Glutamatergic neuron (in vitro differentiated cells): ENCODE results near the gene HTR1B. TPM values are rescaled to one million over a fixed set of nuclear protein-coding genes. Genes with fewer than 3 reads are reported as not detected.

Experiments used
- DNase-seq: peaks from one replicate; pipeline ENCODE4 v3.0.0; 2022
- H3K27ac Mint-ChIP-seq: one replicate; pipeline ENCODE4 v1.8.0; 2020; ENCODE audit warnings: mild to moderate bottlenecking, mixed read lengths, inconsistent platforms; ENCODE audit not compliant: unreplicated experiment
- H3K27me3 Mint-ChIP-seq: one replicate; pipeline ENCODE4 v1.8.0; 2020; ENCODE audit warnings: mild to moderate bottlenecking, moderate library complexity, mixed read lengths, inconsistent platforms; ENCODE audit not compliant: unreplicated experiment
- H3K36me3 Mint-ChIP-seq: one replicate; pipeline ENCODE4 v1.8.0; 2020; ENCODE audit warnings: mild to moderate bottlenecking, mixed read lengths, inconsistent platforms; ENCODE audit not compliant: unreplicated experiment
- H3K4me1 Mint-ChIP-seq: one replicate; pipeline ENCODE4 v1.8.0; 2020; ENCODE audit warnings: mild to moderate bottlenecking, low read depth, mixed read lengths, inconsistent platforms; ENCODE audit not compliant: unreplicated experiment
- H3K4me3 Mint-ChIP-seq: one replicate; pipeline ENCODE4 v1.8.0; 2020; ENCODE audit warnings: mild to moderate bottlenecking, mixed read lengths, inconsistent platforms; ENCODE audit not compliant: unreplicated experiment
- H3K9me3 Mint-ChIP-seq: one replicate; pipeline ENCODE4 v1.8.0; 2020; ENCODE audit warnings: mild to moderate bottlenecking, moderate library complexity, mixed read lengths, inconsistent platforms; ENCODE audit not compliant: unreplicated experiment
- total RNA-seq: library from RNA; stranded (reverse); fragmentation: NEBNext Ultra II Directional; extraction: Animal tissue kit (Norgen Biotek cat#: 25700); gene quantifications from one replicate; pipeline ENCODE4 v1.2.1, GENCODE V29; 2021; ENCODE audit not compliant: unreplicated experiment
- TF ChIP-seq, protein P1 (sequence below): fragments of 200-600 bp; sonication (generic); IDR thresholded peaks from one replicate; pipeline ENCODE4 v1.5.0; 2021; ENCODE audit not compliant: partially characterized antibody, unreplicated experiment

The HTR1B gene
- total RNA-seq, 1 donor from 2014 or later: 4.2 TPM

DNA sequence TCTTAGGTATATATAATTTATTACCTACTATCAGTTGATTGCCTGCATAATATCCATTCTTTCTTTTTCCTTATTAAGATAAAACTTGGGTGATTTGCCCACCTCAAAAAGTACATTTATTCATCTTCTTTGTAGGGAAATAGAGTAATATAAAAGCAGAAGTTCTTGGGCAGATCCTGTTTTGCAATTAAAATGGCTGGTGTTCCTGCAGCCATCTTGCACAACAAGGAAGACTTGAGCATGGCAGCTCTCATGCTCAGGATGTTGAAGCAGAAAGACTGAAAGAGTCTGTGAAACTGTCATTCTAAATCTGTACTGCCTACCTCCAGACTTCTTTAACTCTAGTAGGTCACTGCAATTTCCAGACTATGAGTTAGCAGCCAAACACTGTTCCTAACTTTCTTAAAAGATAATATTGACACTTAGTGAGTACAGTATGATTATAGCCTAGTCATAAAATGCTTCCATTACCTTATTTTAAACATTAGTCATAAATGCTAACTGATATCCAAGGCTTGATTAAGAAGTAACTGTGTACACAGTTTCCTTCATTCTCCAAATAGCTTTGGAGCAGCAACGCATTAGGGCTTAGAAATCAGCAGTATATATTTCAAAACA lies 24.6 kb upstream of the HTR1B start:
- H3K27ac Mint-ChIP-seq: no peak overlapping the region

DNA sequence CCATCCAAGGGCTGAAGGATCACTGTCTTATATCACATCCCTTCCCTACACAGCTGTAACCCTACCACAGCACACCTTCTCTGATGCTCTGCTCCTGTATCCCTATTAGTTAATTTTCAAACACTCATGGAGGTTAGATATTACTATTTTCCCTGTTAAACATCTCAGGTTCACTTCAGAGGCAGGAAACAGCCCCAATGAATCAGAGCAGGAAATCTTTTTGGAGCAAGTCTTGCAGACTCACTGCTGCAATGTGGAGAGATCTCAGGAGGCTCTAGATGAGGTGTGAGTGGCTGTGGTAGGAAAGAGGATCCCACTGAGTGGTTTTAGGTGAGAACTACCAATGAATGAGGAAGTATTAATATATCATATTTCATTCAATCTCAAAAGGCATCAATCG lies 19.7 kb upstream of the HTR1B start:
- Mint-ChIP-seq H3K4me1 (no peaks in the 10 kb centered on the region), H3K9me3 (no peaks in the 10 kb centered on the region), H3K27ac (no peak overlapping the region), H3K36me3 (no peaks in the 10 kb centered on the region), H3K27me3 (no peaks in the 10 kb centered on the region), H3K4me3 (no peak overlapping the region)
- TF ChIP-seq, protein P1, sequence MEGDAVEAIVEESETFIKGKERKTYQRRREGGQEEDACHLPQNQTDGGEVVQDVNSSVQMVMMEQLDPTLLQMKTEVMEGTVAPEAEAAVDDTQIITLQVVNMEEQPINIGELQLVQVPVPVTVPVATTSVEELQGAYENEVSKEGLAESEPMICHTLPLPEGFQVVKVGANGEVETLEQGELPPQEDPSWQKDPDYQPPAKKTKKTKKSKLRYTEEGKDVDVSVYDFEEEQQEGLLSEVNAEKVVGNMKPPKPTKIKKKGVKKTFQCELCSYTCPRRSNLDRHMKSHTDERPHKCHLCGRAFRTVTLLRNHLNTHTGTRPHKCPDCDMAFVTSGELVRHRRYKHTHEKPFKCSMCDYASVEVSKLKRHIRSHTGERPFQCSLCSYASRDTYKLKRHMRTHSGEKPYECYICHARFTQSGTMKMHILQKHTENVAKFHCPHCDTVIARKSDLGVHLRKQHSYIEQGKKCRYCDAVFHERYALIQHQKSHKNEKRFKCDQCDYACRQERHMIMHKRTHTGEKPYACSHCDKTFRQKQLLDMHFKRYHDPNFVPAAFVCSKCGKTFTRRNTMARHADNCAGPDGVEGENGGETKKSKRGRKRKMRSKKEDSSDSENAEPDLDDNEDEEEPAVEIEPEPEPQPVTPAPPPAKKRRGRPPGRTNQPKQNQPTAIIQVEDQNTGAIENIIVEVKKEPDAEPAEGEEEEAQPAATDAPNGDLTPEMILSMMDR: no peak
- no peak for DNase-seq

More for the DNA sequence above, 24.6 kb upstream of the HTR1B start:
- Mint-ChIP-seq H3K9me3 (no peaks in the 10 kb centered on the region), H3K36me3 (no peaks in the 10 kb centered on the region), H3K4me3 (no peak overlapping the region), H3K27me3 (no peaks in the 10 kb centered on the region), H3K4me1 (no peaks in the 10 kb centered on the region)
- no peak for DNase-seq
- TF ChIP-seq, protein P1: no peak

DNA sequence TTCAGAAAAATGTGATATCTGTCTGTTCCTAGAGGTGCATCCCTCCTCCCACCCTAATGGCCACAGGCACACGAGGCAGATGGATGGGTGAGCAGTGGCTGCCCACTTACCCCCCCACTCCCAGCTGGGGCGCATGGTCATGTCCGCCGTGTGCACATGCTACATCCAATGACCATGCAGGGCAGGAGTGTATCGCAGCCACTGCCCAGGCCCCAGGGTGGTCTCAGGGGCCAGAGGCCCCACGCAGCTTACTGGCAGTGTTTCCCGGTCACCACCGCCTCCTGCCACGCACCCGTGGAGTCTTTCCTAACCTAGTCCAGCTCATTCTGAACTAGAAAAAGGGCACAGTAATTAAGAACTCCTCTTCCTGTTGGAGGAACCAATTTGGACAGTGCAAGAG lies 11.7 kb upstream of the HTR1B start:
- Mint-ChIP-seq H3K27ac (no peak overlapping the region), H3K4me1 (peaks cover 5% of the 10 kb centered on the region)

DNA sequence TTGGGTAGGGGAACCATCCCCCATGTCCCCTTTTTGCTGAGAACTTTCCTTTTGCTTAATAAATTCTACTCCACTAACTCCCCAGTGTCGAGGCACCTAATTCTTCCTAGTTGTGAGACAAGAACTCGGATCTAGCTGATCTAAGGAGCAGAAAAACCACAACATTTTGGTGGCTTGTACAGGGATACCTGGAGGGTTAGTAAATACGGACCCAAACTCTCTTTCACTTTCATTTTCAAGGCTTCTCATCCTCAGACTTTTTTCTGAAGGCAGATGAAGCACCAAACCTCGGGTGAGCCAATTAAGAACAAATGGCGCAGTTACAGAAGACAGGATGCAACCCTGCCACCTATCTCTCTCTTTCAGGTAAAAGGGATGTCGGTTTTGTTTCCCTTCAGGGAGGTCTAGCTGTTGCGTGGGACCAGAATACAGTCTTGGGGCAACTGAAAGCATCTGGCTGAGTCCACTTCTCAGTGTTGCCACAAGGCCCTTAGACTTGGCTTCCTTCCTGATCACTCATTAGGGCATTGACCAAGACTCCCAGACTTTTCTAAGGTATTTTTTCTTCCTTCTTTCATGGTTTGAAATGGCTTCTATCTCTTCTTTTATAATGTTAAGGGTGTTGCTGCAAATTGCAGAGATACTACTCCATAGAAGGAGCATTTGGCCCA lies 11.1 kb upstream of the HTR1B start:
- no peak for DNase-seq

More for the DNA sequence above, 11.7 kb upstream of the HTR1B start:
- TF ChIP-seq, protein P1: no peak
- DNase-seq: no peak
- Mint-ChIP-seq H3K9me3 (peaks cover 7% of the 10 kb centered on the region), H3K4me3 (no peak overlapping the region), H3K36me3 (peaks cover 7% of the 10 kb centered on the region), H3K27me3 (no peaks in the 10 kb centered on the region)

More for the DNA sequence above, 11.1 kb upstream of the HTR1B start:
- Mint-ChIP-seq H3K4me1 (peaks cover 5% of the 10 kb centered on the region), H3K9me3 (peaks cover 7% of the 10 kb centered on the region), H3K4me3 (no peak overlapping the region), H3K36me3 (peaks cover 7% of the 10 kb centered on the region), H3K27me3 (no peaks in the 10 kb centered on the region), H3K27ac (no peak overlapping the region)
- TF ChIP-seq, protein P1: no peak
